Lower leg skin (tissue), 4 donors: ENCODE results near the gene DOCK11. TPM values are rescaled to one million over a fixed set of nuclear protein-coding genes. Genes with fewer than 3 reads are reported as not detected.

ENCODE experiments used
- DNase-seq, 2 donors: peaks; one replicate each; pipeline ENCODE4 v3.0.0-alpha.2; 2019; ENCODE audit warnings: low spot score in 2 of 2
- H3K4me3 ChIP-seq: fragments of 200-600 bp; sonication (generic); 2 replicates; pipeline ENCODE4 v1.5.1; 2017; ENCODE audit warnings: mild to moderate bottlenecking, low read depth; ENCODE audit not compliant: poor library complexity, severe bottlenecking
- CTCF ChIP-seq, 3 donors: fragments of 450-650 bp; IDR thresholded peaks; one replicate each; pipeline ENCODE4 v1.5.1; 2016; ENCODE audit warnings: antibody characterized with exemption in 3 of 3, mild to moderate bottlenecking in 3 of 3, moderate library complexity in 2 of 3
- POLR2A ChIP-seq, 2 donors: fragments of 450-650 bp; IDR thresholded peaks; one replicate each; pipeline ENCODE4 v1.6.1; 2016 to 2017; ENCODE audit warnings: antibody characterized with exemption in 2 of 2, mild to moderate bottlenecking in 1 of 2, moderate library complexity in 1 of 2
- WGBS, 2 donors: methylation state at CpG; one replicate each; pipeline ENCODE4 v1.1.5; 2018; 5-methylcytosine and 5-hydroxymethylcytosine counted together
- intact Hi-C: fragments of 100-400 bp; cut with DNase I; formaldehyde crosslinking; loops from one replicate; pipeline ENCODE4 v1.15.0; 2023; ENCODE audit warnings: low total_unique reads
- total RNA-seq, 4 donors: library from RNA; depleted of rRNA; stranded (reverse); fragments of >200 nt; gene quantifications; one replicate each; pipeline ENCODE4 v1.1.0, GENCODE V29; 2016

DOCK11 gene
- total RNA-seq, 4 donors from 2014 or later: 3.5 to 11.1 (median 5.5) TPM

- no peak overlapping the region for H3K4me3 ChIP-seq
- no peak for TF ChIP-seq CTCF (IDR thresholded peaks at IDR 0.05)
- TF ChIP-seq POLR2A (IDR thresholded peaks at IDR 0.05): no peak
- DNase-seq: no peak
- intact Hi-C loops: loop anchor here (10.0 kb wide), 1 partner anchor 170 kb away; no protein-coding TSS in a partner anchor
- WGBS, 2 donors: 27 to 32% methylated on average over 1 of the region's 1 CpG
These were observed 148.8 kb downstream of the DOCK11 start for GRCh38 chrX:118644378-118644777.

GRCh38 chrX:118652717-118653116, 157.1 kb downstream of the DOCK11 start:
- H3K4me3 ChIP-seq: no peak overlapping the region
- 7 to 45% methylated on average over 3 of the region's 3 CpGs for WGBS, 2 donors
- intact Hi-C loops: no loop called here
- no peak for DNase-seq
- TF ChIP-seq CTCF (IDR thresholded peaks at IDR 0.05) (no peak), POLR2A (IDR thresholded peaks at IDR 0.05) (no peak)

- WGBS, 2 donors: 86 to 92% methylated on average over 3 of the region's 3 CpGs
These were observed 158.7 kb downstream of the DOCK11 start for GRCh38 chrX:118654331-118654730.

GRCh38 chrX:118655561-118656246, 160.1 kb downstream of the DOCK11 start:
- WGBS, 2 donors: 70 to 84% methylated on average over 4 of the region's 4 CpGs
- intact Hi-C loops: no loop called here
- no peak overlapping the region for H3K4me3 ChIP-seq
- TF ChIP-seq CTCF (IDR thresholded peaks at IDR 0.05) (no peak), POLR2A (IDR thresholded peaks at IDR 0.05) (no peak)
- DNase-seq: no peak

More at GRCh38 chrX:118654331-118654730, 158.7 kb downstream of the DOCK11 start:
- intact Hi-C loops: no loop called here
- no peak for TF ChIP-seq POLR2A (IDR thresholded peaks at IDR 0.05)
- no peak for TF ChIP-seq CTCF (IDR thresholded peaks at IDR 0.05)
- no peak for DNase-seq
- no peak overlapping the region for H3K4me3 ChIP-seq

- TF ChIP-seq POLR2A (IDR thresholded peaks at IDR 0.05) (no peak), CTCF (IDR thresholded peaks at IDR 0.05) (no peak)
- DNase-seq: no peak
- intact Hi-C loops: no loop called here
- H3K4me3 ChIP-seq: no peak overlapping the region
- WGBS, 2 donors: 80 to 91% methylated on average over 3 of the region's 3 CpGs
These were observed 161.8 kb downstream of the DOCK11 start for GRCh38 chrX:118657413-118657812.

- no peak overlapping the region for H3K4me3 ChIP-seq
- no peak for DNase-seq
- TF ChIP-seq POLR2A (IDR thresholded peaks at IDR 0.05) (no peak), CTCF (IDR thresholded peaks at IDR 0.05) (no peak)
- 88% methylated on average over 2 of the region's 2 CpGs for WGBS, 2 donors
- intact Hi-C loops: no loop called here
These were observed 164.5 kb downstream of the DOCK11 start for GRCh38 chrX:118660085-118660484.
